Right kidney (tissue), 1 donor: ENCODE results near the gene LRRC45.
A peak's percentile ranks its signal among the peaks of the same experiment; 100 is the strongest.

Experiments
- DNase-seq: peaks from one replicate; pipeline ENCODE4 v3.0.0-alpha.2; 2016

LRRC45 gene

DNA sequence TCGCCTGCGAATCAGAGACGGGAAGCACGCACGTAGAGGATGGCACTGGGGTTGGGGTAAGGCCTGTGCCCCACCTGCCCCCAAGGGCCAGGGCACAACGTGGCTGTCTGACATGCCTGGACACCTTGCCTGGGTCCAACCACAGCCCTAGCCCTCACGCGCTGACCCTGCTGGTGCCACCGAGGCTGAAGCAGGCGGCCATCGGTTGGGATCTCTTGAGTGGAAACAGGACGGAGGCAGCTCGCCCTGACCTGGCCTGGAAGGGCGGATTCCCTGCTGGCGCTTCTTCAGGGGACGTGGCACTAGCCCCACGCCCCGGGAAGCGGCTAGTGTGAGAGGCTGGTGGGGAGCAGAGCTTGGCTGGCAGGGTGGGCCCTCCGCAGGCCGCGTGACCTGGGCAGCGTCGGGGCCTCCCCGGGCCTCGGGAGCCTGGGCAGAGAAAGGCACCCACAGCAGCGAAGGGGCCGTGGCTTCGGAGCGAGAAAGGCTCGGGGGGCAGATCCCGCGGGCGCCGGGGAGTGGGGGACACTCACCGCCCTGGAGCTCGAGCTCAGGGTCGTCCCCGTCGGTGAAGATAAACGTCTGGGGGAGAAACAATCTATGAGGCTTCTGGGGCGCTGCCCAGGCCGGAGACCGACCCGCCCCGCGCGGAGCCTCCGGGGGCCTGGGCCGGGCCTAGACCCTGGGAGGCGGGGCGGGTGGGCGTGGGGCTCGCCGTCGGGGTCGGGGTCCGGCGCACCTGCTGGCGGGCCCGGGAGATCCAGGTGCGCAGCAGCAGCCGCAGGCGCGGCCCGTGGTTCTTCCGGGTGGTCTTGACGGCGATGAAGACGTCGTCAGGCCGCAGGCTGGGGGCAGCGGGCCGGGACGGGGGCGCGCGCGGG is 27.9 kb downstream of the LRRC45 start:
- DNase-seq = peak; percentile 36

GRCh38 chr17:82051776-82052637 is 28.9 kb downstream of the LRRC45 start, which contains the start of the genes GPS1 and RFNG:
TSS of gene GPS1 (plus strand) at chr17:82051898. CDS start at chr17:82051932, 34 bp downstream.
TSS of gene RFNG (minus strand) at chr17:82051811. CDS start at chr17:82051766, 45 bp downstream.
- DNase-seq = peak; percentile 42

GRCh38 chr17:82052638-82053059 is 29.5 kb downstream of the LRRC45 start:
- no peak for DNase-seq

- no peak for DNase-seq
These were observed 30.0 kb downstream of the LRRC45 start for GRCh38 chr17:82053130-82053529.

DNA sequence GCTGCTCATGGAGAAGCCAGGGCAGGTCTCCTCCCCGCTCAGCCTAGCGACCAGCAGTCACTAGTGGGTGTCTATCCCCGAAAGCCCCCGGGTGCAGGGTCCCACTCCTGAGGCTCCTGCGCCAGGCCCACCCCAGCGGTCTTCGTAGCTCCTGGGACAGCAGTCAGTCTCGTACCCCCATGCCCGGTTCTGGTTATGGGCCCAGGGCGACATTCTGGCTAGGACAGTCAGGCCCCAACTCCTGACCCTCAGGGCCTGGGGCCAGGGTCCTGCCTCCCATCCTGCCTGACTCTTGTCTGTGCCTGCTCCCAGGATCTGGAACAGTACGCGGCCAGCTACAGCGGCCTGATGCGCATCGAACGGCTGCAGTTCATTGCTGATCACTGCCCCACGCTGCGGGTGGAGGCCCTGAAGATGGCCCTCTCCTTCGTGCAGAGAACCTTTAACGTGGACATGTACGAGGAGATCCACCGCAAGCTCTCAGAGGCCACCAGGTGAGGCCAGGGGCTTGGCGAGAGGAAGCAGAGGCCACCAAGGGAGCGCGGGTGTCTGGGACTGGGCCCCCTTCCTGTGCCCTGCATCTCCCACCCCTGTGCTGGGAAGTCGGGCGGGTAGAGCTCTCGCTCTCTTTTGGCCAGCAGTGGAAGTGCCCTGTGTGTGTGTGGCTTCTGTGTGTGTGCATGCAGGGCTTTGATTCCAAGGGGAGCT is 30.6 kb downstream of the LRRC45 start:
- no peak for DNase-seq

DNA sequence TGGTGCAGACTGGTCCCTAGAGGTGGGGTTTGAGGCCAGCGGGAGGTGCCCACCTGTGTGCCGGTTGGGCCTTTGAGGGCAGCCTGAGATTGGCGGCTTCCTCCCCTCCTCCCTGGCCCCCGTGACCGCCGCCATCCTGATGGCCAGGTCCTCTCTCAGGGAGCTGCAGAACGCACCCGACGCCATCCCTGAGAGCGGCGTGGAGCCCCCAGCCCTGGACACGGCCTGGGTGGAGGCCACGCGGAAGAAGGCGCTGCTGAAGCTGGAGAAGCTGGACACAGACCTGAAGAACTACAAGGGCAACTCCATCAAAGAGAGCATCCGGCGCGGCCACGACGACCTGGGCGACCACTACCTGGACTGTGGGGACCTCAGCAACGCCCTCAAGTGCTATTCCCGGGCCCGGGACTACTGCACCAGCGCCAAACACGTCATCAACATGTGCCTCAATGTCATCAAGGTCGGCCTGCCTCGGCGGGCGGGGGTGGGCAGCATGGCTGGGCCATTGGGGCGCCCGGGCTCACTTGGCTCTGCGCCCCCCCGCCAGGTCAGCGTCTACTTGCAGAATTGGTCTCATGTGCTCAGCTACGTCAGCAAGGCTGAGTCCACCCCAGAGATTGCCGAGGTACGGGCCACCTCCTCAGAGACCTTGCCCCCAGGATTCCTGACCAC is 31.4 kb downstream of the LRRC45 start:
- DNase-seq = no peak

GRCh38 chr17:82055023-82055964 is 32.2 kb downstream of the LRRC45 start:
- DNase-seq = no peak

- DNase-seq = no peak
These were observed 33.0 kb downstream of the LRRC45 start for GRCh38 chr17:82055965-82056728.

GRCh38 chr17:82056729-82057621 is 33.9 kb downstream of the LRRC45 start:
- DNase-seq = no peak

- DNase-seq = no peak
These were observed 35.2 kb downstream of the LRRC45 start for GRCh38 chr17:82058230-82058854.

DNA sequence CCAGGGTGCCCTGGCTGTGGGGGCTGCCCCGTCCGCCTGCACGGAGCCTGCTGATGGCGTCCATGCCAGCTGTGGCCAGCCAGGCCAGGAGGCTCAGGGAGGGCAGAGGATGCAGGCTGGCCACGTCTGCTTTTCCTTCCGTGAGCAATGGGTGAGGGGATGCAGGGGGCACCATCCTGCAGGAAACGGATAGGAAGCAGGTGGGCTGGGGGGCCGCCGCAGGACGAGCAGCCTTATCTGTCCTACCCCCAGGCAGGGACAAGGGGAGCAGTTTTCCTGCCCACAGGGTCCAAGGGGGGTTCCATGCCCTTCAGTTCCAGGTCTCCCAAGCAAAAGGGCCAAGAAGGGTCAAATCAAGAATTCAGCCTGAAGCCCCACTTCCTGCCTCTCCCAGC is 35.7 kb downstream of the LRRC45 start:
- no peak for DNase-seq

DNA sequence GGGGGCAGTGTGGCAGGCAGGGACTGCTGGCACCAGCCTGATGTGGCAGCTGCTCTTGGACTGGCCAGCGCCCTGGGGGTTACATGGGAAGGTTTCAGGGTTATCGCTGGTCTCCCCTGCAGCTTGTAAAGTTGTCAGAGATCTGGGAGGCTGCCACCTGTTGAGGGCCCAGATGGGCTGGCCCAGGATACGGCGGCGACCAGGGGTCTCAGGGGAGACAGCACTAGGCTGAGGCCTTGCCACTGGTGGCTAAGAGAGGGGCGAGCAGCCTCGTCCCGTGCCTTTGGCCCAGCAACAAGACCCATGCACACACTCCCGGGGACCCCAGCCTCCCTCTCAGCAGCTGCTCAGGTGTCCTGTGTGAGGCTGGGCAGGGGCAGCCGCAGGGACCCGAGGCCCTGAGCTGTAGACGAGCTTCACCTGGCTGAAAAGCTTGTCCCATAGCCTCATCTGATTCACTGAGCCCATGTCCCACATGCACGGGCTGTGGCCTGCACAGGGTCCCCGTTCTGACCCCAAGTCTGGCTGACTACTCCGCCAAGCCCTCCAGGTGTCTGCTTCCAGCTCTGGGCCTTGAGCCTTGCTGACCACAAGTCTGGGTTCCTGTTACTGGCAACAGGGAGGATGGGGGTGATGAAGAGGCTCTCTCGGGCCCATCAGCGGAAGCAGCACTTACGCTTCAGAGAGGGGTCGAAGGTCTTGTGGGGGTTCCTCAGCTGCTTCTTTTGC is 36.3 kb downstream of the LRRC45 start:
- no peak for DNase-seq

DNA sequence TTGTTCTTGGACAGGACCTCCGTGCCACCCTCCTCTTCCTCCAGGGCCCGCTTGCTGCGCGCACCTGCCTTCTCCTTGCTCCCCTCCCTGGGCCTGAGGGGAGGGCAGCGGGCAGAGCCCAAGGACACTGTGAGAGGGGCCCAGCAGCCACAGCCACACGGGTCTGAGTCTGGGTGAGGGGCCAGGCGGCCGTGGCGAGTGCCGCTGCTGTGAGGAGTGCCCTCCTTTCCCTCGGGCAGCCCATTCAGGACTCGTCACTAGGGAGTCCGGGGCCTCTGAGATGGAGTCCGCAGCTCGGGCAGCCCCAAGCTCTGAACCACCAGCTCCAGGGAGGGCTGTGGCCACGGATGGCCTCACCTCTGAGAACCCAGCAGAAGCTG is 36.9 kb downstream of the LRRC45 start:
- DNase-seq = no peak

DNA sequence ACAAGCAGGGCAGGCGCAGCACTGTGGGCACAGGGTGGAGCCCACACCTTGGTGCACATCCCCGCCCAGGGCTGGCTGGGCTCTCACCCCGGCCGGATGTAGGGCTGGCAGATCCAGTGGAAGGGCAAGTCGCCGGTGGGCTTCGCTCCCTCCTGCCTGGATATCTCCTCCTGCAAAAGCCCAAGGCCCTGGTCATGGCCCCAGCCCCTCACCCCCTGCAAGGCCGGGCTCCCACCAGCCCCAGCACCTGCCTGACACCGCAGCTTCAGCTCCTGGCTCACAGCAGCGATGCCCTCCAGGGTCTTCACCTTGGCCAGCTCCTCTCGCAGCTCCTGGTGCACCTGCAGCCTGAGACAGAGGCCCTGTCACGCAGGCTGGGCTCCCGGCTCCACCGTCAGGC is 37.5 kb downstream of the LRRC45 start:
- DNase-seq = no peak

DNA sequence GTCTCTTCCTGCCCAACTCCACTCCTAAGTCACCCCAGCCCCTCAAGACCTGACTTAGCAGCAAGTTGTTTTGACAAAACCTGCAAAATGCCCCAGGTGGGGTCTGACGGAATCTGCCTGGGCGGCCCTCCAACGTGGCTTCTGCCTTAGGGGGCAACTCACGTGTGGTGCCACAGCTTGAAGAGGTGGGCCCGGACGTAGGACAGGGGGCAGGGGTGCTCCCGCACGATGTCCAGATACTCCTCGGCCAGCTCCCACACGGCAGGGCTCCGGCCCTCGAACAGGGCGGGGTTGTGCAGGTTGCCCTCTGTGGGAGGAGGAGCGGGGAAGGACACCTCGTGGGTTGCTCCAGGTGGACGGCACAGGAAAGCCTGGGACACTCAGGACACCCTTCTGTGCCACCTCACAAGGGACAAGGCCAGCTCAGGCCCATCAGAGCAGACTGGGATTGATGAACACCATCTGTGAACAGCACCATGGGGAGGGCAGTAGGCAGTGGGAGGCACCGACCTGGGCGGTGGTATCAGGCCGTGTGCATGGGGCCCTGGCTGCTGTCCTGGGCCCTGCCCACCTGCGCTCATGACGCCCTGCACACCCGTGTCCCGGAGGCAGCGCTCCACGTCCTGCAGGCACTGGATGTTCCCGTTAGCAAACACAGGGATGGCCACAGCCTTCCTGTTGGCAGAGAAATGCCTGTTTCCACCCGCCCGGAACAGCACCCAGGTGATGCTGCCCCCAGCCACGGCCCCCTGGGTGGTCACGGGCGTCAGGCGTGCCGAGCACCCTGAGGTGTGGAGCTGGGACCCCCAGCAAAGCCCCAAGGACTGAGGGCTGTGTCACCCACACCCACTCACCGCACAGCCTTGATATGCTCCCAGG is 38.2 kb downstream of the LRRC45 start:
- no peak for DNase-seq
